CMK (cell line): Measurements from ENCODE around the gene ODAD4.

Experiments used
- DNase-seq: peaks from one replicate; pipeline ENCODE4 v3.0.0-alpha.2; 2010; ENCODE audit warnings: low read depth

The ODAD4 gene

DNA sequence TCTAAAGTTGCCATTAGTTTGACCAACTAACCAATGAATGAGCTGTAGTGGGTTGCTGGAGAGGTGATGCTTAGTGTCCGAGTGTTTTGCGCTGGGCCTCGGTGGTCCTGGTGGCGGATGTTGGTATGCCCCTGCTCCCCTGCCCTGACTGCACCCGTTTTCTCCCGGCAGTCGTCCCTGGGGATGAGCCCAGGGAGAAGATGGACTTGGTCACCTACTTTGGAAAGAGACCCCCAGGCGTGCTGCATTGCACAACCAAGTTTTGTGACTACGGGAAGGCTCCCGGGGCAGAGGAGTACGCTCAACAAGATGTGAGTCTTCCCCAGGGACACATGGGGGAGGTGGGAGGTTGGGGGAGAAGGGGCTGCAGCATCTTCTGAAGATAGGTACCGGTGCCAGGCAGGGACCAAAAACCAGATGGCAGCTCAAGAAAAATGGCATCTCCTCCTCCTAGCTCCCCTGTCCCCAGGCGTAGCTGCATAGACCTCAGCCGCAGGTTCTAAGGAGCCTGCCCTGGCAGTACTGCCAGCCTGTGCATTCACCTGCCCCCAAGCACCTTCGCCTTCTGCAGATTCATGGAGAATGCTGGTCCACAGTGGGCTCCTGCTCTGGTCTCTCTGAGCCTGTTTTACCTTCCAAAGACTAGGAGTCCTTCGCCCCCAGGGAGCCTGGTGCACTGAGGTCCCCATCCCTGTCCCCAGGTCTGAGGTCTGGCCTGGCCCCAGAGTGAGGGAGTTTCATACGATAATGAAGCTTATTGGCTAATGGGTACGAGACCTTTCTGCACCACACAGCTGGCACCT lies 41.5 kb downstream of the ODAD4 start:
- DNase-seq = no peak

DNA sequence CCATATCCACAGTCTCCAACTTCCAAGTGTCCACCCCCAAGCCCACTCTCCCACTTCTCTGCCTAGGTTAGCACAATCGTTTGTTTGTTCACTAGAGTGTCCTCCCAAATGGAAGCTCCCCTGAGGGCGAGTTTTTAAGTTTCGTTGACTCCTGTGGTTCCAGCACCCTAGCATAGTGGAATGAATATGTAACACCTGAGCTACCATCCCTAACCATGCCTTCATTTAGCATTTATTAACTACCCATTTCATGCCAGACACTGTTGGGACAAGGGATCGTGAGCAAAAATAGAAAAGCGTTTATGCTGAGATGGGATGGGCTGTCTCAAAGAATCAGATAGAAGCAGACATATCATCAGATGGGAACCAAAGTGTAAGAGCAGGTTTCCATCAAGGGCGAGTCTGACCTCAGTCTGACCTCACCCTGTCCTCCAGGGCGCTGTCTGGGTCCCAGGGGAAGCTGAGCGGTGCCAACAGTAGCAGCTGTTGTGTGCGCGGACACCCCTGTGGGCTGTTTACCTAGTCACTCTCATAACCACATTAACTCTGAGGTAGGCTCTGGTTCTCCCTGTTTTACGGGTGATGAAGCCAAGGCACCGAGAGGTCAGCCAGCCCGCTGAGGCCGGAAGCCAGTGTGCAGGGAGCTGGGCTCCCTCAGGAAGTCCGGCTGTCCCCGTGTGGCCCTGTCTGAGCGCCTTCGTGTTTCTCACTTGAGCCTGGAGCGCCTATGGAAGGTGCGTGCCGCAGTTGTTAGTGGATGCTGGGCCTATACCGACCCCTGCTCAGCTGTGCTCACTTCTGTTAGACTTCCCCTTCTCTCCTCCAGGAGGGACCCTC lies 42.4 kb downstream of the ODAD4 start:
- DNase-seq = no peak

DNA sequence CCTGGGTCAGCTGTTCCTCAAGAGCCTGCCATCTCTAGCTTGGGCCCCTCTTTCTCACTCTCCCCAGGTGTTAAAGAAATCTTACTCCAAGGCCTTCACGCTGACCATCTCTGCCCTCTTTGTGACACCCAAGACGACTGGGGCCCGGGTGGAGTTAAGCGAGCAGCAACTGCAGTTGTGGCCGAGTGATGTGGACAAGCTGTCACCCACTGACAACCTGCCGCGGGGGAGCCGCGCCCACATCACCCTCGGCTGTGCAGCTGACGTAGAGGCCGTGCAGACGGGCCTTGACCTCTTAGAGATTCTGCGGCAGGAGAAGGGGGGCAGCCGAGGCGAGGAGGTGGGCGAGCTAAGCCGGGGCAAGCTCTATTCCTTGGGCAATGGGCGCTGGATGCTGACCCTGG lies 43.0 kb downstream of the ODAD4 start:
- no peak for DNase-seq

DNA sequence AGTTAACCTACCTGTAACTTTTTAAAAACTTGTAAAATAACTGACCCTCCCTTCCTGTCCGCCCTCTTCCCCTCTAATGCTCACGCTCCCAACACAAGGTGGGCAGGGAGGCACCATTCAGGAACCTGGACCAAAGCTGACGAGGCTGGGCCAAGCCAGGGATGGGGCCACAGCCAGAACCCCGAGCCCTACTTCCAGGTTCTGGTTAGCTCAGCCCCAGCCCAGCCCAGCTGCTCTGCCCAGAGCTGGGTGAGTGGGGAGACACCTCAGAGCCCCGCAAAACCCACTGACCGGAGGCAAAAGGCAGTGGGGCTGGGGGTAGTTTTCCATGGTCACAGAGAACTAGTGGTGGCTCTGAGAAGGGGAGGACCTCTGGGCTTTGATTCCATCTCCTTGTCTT lies 43.6 kb downstream of the ODAD4 start:
- DNase-seq = no peak

DNA sequence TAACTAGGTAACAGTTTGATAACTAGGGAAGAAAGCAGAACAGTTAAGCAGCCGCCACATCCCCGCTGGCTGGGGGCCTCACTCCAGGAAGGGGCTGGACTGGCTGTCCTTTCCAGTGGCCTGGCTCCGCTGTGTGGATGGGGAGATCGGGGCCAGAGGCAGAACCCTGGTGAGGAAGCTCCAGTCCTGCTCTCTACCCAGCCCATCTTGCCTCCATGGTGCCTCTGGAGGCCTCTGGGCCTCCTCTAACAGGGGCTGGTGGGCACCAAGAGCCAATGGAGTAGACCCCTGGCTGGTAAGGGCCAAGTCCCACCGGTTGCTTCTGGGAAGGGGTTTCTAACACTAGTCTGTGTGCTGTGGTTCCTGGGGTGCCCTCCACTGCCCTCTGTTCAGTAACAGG lies 44.2 kb downstream of the ODAD4 start:
- DNase-seq = no peak

DNA sequence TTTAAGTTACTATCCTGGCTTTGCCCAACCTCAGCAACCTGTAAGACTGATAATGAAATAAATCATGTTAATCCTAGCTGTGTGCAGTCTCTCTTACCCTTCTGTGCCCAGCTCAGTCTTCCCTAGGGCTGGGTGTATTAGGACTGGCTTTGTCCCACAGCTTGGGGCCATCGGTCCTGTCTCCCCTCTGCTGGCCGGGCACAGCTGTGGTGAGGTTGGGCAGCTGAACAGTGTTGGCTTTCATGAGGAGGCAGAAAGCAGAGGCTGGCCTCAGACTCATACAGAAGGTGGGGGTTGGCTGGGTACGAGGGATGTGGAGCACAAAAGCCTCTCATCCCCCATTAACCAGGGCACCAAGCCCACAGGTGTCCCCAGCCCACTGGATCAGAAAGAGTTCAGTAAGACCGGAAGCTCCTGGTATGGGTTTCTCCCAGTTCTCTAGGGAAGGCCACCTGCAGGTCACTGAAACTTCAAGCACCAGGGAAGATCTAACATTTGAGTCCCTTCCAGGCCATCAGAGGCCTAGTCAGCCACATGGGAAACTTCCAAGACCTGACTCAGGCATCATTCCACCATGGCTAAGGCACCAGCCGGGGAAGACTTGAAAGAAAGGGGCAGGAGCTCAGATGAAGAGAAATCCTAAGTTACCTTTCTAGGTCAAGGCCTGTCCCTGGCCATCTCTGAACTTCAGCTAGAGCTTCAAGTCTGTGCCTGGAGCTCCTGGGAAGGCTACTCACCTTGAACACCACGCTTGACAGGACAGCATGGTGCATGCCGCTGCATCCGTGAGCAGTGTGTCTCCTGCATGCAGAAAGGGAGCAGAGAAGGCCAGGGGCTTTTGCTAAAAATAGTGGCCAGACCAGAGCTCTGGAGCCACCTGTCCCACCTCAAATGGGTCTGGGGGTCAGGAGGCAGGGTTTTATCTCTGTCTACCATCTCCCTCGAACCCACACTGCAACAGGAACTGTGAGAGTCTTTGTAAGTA lies 45.0 kb downstream of the ODAD4 start:
- no peak for DNase-seq

DNA sequence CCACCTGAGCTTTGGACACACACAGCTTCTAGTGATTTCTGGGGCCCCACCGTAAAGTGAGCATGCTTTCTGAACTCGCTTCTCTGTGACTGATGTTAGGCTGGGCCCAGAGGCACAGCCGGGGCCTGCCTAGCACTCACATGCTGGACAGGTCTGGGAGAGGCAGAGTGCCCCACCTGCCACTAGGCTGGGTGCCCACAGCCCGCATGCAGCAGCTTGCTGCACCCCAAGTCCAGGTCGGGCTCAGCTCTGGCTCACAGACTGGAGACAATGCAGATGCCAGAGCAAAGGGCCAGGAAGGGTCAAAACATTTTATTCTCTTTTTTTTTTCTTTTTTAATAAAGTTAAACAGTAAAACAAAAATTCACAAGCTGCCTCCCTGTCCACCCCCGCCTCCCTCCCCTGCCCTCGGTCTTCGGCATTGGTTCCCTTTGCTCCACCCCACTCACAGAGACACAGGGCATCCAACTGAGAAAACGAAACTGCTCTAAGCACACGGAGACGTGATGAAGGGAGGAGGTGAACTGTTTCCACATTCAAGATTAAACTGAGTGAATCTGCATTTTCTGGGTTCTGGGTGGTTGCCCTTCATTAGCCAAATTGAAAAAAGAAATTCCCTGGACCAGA lies 45.8 kb downstream of the ODAD4 start:
- DNase-seq = no peak

DNA sequence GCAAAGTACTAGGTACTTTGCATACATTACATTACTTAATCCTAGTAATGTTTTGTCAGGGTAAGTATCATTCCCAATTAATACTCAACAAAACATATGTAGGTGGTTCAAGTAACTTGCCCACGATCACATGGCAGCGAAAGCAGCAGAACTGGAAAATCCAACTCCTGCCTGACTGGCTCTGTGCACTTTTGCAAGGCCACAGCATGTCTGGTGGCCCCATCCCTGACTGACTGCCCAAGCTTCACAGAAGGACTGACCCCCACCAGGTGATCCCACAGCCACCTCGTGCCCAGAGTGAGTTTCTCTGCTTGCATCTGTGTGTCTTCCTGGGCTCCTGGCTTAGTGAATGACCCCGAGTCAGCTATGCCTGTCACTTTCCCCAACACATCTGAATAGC lies 47.6 kb downstream of the ODAD4 start:
- DNase-seq = no peak

DNA sequence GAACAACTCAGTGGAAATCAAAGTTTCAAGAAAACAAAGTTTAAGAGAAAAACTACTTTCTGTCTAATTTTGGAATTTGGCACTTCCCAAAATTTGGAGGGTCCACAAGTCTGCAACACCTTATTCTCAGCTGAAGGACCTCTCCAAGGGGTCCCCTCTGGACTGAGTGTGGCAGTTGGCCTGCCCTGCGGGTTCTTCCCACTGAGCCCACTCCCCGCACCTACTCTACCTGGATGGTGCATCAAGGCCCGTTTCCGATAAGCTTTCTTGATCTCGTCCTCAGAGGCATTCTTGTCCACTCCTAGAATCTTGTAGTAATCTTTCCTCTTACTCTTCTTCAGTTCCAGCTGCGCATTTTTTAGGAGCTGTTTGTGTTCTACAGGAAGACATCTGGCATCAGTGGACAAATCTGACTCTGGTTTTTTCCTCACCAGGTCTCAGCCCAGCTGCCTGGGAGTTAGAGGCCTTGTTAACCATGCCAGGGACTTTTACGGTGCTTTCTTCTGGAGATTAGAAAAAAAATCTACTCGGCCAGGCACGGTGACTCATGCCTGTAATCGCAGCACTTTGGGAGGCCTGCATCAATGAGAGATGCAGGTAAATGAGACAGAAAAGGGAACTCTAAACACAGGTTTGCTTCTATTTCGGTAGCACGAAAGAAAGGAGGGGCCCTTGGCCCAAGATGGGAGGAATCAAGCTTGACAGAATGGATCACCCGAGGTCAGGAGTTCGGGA lies 51.8 kb downstream of the ODAD4 start:
- no peak for DNase-seq

DNA sequence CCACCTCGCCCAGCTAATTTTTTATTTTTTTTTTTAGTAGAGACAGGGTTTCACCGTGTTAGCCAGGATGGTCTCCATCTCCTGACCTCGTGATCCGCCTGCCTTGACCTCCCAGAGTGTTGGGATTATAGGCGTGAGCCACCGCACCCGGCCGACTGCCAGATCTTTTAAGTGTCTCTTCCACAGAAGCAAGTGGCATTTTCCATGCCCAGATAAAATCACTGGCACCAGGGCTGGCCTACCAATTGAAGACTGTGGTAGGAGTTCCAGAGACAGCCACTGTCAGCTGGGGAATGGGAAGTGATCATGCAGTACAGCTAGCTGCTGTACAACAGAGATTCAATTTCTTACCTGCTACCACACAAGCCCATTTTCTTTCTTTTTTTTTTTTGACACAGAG lies 54.0 kb downstream of the ODAD4 start:
- no peak for DNase-seq

DNA sequence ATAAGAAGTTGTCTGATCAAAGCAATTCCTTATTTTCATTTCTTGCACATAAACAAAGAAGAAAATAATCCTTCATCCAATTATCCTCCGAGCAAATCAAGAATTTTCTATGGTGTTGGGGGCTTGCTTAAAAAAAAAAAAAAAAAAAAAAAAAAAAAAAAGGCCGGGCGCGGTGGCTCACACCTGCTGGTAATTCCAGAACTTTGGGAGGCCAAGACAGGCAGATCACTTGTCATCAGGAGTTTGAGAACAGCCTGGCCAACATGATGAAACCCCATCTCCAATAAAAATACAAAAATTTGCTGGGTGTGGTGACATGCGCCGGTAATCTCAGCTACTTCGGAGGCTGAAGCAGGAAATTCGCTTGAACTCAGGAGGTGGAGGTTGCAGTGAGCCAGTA lies 55.5 kb downstream of the ODAD4 start:
- DNase-seq = no peak

DNA sequence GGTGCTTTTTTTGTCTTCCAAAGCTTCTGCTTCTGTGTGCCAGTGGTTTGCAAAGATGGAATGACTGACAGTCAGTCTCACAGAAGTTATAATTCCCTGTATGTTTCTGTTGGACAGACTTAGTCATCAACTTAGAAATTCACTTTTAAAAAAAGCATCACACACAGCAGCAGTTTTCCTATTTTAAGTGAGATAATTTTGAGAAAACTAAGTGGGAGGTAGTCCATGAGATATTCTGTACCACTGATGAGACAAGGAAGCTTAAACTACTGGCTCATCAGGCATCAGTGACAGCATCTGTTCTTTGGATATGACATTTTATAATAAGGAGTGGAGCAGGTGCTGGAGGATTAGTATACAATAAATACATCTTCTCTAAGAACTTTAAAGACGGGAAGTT lies 56.2 kb downstream of the ODAD4 start:
- DNase-seq = no peak

DNA sequence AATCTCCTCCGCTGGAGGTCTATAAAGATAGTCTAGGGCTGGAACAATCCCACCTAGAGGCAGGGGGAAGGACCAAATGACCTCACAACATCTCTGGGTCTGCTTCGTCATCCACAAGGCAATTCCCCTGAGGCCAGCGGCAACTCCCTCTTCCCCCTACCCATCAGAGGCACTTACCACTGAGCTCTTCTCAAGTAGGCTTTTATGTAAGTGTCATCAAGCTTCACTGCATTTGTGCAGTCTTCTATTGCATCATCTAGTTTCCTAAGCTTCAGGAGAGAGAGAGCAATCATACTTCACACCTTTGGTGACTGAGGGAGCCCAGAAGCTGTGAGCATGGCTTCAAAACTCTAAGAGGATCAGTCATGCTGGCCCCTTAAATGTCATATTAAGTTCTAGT lies 57.2 kb downstream of the ODAD4 start:
- no peak for DNase-seq

DNA sequence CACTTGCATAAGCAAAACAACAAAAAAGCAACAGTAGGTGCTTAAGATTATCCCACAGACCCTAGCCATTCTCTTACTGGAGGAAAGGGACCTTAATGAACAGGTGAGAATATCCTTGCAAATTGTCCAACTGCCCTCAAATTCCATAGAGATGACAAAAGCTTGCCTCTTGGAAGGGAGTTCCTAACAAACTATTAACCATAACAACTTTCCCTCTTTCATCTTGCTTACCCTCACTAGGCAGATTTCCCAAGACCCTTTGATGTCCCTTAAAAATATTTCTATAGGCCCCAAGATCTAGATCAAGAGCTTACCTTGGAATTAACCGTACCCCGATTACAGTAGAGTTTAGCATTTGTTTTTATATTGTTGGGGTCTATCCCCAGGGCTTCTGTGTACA lies 58.0 kb downstream of the ODAD4 start:
- no peak for DNase-seq

DNA sequence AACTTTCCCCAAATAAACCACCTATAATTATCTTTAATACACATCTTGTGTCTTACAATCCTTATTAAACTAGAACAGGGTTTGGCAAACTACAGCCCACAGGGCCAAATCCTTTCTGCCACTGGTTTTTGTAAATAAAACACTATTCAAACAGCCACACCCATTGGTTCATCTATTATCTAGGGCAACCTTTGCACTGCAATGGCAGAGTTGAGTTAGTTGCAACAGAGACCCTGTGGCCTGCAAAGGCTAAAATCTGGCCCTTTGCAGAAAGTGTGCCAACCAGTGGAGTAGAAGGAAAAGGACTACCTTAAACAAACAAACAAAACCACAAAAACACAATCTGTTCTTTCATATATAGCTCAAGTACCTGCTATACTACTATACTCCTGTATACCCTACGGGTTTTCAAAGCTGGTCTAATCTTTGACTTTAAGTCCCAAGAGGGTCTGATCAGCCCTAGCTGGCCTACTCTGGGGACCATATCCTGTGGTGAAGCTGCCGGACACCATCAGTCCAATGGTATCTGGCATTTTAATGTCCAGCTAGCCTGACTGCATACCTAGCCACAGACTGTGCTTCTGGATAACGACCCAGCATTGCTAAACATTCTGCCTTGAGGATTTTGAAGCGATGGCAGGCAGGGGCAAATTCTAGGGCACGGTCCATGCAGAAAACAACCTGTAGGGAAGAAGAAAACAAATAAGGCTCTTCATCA lies 59.4 kb downstream of the ODAD4 start:
- DNase-seq = no peak

DNA sequence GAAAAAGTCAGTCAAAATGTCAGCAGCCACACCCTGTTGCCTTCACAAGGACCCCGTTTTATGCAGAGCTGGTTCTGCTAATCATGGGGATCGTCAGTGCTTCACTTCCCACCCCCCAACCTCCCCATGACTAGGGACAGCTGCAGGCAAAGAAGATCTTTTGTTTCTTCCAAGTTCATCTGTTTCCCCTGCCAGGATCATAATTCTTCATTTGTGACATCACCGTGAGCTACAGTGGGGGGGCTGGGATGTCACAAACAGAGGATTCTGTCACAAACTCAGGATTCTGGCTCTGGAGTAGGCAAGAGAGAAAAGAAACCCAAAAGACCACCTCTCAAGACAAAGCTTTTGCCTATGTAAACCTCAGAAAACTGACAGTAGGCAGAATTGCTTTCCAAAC lies 62.2 kb downstream of the ODAD4 start:
- no peak for DNase-seq

DNA sequence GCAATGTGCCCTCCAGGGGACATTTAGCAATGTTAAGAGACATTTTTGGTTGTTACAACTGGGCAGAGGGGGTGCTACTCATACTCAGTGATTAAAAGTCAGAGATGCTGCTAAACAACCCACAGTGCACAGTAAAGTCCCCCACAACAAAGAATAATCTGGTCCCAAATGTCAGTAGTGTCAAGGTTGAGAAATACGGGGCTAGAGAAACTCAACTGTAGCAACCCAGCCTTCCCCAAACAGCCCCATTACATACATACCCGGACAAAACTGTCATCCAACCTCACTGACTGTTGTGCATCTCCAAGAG lies 66.4 kb downstream of the ODAD4 start:
- DNase-seq = no peak

DNA sequence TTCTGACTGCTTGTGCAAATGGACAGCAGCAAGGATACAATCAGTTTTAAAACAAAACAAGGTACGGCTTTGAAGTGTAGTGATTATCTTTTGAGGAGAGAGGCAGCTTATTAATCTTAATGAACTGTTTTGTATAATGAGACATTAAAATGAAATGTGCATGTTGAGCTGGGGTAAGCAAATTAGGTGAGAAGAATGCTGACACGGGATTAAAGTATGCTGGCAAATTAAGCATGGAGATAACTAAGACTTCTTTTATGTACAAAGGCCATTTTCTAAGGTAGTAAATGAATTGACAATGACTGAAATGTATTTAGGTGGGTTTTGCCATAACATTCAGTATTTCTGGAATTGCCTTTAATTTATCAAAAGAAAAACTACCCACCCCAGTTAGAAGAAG lies 68.1 kb downstream of the ODAD4 start:
- DNase-seq = no peak

DNA sequence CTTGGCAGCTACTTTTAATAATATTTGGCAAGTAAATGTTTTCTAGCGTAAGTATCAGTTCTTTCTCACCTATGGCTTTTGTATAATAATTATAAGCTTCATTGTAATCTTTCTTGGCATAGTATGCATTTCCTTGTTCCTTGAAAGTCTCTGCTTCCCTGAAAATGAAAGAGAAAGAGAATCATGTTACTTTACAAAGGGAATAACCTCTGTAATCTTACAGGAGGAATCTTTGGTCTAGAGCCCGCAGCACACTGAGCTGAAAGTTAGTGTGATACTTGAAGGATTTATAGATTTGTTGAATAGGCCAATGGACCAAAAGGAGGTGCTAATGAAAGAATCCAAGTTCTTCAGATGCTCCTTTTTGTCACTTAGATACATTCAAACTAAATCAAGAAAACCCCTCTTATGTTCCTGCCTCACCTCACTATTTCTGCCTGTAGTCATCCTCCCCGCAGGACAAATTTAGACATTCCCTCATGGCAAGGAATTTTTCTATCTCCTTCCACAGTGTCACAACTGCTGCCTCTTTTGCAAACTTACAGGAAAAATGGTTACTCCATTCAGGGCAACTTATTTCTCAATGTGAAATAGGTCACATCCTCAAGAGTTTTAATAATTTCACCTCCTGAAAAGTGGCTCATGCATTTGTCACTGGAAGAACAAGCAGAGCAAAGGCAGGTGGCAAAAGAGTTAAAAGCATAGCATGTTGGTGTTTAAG lies 70.2 kb downstream of the ODAD4 start:
- DNase-seq = no peak

DNA sequence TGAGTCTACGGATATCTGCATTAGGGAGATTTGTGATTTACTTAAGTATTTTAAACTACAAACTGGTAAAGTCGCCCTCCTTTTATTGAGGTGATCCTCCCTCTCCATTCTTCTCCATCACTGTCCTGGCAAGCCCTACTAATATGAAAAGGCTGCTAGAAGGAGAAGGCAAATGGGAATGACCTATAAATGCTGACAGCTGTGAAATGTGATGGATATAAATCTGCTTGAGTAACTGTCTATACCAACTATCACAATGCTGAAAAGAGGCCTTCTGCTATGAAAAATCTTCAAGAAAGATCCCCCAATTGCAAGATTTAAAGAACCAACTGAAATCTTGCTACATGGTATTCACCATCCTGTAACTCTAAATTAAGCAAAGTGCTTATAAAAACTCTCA lies 71.3 kb downstream of the ODAD4 start:
- DNase-seq = no peak
